ENCODE data around the gene ADGRD2. TPM values are rescaled to one million over a fixed set of nuclear protein-coding genes. Genes with fewer than 3 reads are reported as not detected.

The ADGRD2 gene
- total RNA-seq, 1 donor from 2014 or later: 0.31 TPM

DNA sequence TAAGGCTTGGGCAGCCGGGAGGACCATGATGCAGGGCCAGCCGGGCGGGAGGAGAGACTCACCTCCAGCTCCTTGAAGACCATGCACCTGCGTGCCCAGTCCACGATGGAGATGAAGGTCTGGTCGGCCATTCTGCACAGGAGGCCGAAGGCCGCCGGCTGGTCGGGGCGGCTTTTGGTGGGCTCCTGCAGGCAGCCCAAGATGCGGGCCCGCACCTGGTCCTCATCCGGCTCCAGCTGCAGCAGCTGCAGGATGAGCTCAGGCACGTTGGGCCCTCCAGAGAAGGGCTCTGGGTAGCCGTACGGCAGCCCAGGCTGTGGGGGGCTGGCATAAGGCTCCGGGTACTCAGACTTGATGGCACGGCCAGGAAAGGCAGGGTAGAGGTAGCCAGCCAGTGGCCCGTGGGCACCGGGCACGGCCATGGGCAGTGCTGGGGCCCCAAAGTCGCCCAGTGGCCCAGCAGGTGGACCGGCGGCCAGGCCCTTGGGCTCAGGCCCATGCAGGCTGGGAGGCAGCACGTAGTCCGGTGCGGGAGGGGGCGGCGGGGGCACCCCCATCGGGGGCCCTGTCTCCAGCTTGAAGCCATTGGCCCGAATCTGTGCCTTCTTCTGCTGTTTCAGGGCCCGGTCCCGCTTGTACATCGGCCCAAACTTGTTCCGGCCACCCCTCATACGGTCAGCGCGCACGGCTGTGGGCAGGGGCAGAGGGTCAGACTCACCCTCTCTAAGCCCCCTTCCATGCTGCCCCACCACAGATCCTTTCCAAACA is 50.0 kb downstream of the ADGRD2 start:
- H3K4me1 Mint-ChIP-seq (ENCODE audit: unreplicated experiment): peaks cover 4% of the 10 kb centered on the region
- no peak overlapping the region for H3K4me3 Mint-ChIP-seq
- no peak for DNase-seq (ENCODE audit: extremely low spot score, unreplicated experiment)
- H3K36me3 Mint-ChIP-seq: no peaks in the 10 kb centered on the region
- H3K27ac Mint-ChIP-seq: no peak overlapping the region
- TF ChIP-seq, protein P1, sequence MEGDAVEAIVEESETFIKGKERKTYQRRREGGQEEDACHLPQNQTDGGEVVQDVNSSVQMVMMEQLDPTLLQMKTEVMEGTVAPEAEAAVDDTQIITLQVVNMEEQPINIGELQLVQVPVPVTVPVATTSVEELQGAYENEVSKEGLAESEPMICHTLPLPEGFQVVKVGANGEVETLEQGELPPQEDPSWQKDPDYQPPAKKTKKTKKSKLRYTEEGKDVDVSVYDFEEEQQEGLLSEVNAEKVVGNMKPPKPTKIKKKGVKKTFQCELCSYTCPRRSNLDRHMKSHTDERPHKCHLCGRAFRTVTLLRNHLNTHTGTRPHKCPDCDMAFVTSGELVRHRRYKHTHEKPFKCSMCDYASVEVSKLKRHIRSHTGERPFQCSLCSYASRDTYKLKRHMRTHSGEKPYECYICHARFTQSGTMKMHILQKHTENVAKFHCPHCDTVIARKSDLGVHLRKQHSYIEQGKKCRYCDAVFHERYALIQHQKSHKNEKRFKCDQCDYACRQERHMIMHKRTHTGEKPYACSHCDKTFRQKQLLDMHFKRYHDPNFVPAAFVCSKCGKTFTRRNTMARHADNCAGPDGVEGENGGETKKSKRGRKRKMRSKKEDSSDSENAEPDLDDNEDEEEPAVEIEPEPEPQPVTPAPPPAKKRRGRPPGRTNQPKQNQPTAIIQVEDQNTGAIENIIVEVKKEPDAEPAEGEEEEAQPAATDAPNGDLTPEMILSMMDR (conservative IDR thresholded peaks at IDR 0.05): no peak
- peaks cover 67% of the 10 kb centered on the region for H3K27me3 Mint-ChIP-seq
- H3K9me3 Mint-ChIP-seq: no peaks in the 10 kb centered on the region

DNA sequence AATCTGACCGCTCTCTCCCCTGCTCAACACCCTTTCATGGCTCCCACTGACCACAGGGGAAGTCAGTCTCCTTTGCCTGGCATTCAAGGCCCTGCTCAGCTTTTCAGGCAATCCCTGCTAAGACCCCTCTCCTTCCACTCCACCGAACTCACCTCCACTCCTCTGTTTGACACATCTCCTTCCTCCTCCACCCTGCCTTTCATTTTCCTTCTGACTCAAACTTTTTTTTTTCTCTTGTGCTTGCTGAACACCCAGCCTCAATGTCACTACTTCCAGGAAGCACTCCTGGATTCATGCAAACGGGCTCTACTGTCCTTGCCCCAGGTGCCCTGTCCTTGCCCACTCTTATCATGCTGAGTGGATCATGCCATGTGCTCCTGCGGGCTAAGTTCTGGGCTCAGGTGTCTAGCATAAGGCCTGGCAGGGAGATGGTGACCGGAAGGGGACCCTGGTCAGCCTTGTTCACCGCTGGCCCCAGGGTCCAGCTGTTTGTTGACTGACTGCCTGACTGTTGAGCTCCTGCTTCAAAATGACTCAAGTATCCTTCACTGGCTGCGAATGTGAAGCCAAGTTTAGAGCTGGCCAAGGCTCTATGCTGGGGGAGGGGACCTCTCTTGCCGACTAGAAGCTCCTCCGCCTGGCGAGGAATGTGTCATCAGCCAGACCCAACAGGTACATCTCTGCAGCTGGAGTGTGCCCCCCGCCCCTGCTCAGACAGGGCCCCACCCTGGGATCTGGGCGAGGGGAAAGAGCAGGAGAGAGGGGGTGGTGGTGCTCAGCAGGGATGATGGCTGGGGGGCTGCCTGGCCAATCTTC is 50.8 kb downstream of the ADGRD2 start:
- Mint-ChIP-seq H3K4me1 (ENCODE audit: unreplicated experiment) (peaks cover 4% of the 10 kb centered on the region), H3K27ac (no peak overlapping the region), H3K4me3 (no peak overlapping the region), H3K27me3 (peaks cover 71% of the 10 kb centered on the region), H3K36me3 (no peaks in the 10 kb centered on the region), H3K9me3 (no peaks in the 10 kb centered on the region)
- TF ChIP-seq, protein P1 (conservative IDR thresholded peaks at IDR 0.05): no peak
- DNase-seq (ENCODE audit: extremely low spot score, unreplicated experiment): no peak

DNA sequence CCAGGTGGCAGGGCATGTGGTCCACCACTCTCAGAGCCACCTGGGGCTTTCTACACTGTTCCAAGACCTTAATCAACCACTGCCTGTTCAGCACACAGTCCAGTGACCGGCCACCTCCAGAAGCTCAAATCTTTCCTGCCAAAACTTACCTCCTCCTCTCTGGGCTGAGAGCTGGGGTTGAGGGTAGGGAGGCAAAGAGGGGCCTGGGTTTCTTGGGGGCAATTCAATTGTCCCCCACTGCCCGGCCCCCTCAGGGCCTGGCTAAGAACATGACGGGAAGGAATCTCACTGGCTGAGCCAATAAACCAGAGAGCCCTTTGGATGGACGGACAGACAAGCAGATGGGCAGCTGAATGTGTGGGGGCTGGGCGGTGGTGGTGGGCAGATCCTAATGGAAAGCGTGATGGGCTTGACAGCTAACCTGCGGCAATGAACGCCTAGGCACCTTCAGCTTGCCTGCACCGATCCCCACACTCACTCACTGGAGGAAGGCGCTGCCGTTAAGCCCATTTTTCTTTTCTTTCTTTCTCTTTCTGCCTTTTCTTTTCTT is 51.6 kb downstream of the ADGRD2 start:
- peaks cover 75% of the 10 kb centered on the region for H3K27me3 Mint-ChIP-seq
- H3K4me3 Mint-ChIP-seq: no peak overlapping the region
- no peak overlapping the region for H3K27ac Mint-ChIP-seq
- no peak for DNase-seq (ENCODE audit: extremely low spot score, unreplicated experiment)
- peaks cover 4% of the 10 kb centered on the region for H3K4me1 Mint-ChIP-seq (ENCODE audit: unreplicated experiment)
- no peaks in the 10 kb centered on the region for H3K9me3 Mint-ChIP-seq
- TF ChIP-seq, protein P1 (conservative IDR thresholded peaks at IDR 0.05): no peak
- no peaks in the 10 kb centered on the region for H3K36me3 Mint-ChIP-seq

DNA sequence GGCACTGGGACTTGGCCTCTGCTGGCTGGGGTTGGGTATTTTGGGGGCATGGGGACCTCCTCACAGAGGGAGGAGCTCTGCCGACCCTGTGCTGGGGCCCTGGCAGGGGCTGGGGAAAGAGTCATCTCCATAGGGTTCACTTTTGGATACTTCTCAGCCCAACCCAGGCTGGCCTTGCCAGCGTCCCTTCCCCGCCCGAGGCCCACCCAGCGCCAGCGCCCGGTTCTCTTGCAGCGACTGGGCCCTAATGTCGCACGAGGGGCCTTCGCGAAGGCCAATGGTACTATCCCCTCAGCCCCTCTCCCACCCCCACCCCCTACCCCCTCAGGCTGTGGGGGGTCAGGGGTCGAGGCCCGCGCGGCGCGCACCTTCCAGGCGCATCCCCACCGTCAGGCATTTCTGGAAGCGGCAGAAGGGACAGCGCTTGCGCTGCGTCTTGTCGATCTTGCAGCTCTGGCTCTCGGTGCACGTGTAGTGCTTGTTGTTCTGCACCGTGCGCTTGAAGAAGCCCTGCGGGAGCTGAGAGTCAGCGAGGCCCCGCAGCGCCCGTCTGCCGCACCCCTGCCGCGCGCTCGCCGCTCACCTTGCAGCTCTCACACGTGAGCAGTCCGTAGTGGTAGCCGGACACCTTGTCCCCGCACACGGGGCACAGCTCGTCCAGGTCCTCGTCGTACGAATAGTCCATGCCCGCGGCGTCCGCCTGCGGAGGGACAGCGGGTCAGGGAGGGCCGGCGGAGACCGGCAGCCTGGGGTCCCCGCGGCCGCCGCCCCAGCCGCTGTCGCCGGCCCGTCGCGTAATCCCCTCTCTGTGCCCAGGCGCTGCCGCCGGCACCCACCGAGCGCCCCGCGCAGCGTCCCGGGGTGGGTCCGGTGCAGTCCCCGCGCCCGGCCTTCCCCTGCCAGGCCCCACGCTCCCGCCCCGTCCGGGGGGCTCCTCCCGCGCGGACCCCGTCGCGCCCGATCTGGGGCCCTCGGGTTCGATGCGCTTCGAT is 52.8 kb downstream of the ADGRD2 start:
- no peaks in the 10 kb centered on the region for H3K9me3 Mint-ChIP-seq
- TF ChIP-seq, protein P1 (conservative IDR thresholded peaks at IDR 0.05): no peak

More for the DNA sequence above, 52.8 kb downstream of the ADGRD2 start:
- DNase-seq (ENCODE audit: extremely low spot score, unreplicated experiment): no peak
- Mint-ChIP-seq H3K27me3 (peaks cover 64% of the 10 kb centered on the region), H3K27ac (peak overlapping the region; percentile 41), H3K4me1 (ENCODE audit: unreplicated experiment) (peaks cover 4% of the 10 kb centered on the region), H3K36me3 (no peaks in the 10 kb centered on the region), H3K4me3 (peak overlapping the region; percentile 65)

Data from type B pancreatic cell (in vitro differentiated cells).